ENCODE data around the gene GEMIN2.
"Not testable (repeated sequence)": the region's sequence is repeated elsewhere in the genome, so short reads cannot be mapped to it uniquely, and the experiment has no call there.

Gene GEMIN2

DNA sequence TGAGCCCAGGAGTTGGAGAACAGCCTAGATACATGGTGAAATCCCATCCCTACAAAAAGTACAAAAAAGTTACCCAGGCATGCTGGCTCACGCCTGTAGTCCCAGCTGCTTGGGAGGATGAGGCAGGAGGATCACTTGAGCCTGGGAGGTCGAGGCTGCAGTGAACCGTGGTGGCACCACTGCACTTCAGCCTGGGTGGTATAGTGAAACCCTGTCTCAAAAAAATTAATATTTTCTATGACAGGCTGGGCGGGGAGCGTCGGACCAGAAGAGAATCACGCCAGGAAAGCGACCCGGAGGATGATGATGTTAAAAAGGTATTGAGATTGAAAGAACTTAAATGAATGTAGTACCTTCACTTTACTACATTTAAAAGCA is 63.0 kb downstream of the GEMIN2 start:
- no peak for DNase-seq (ENCODE audit: low read depth)

DNA sequence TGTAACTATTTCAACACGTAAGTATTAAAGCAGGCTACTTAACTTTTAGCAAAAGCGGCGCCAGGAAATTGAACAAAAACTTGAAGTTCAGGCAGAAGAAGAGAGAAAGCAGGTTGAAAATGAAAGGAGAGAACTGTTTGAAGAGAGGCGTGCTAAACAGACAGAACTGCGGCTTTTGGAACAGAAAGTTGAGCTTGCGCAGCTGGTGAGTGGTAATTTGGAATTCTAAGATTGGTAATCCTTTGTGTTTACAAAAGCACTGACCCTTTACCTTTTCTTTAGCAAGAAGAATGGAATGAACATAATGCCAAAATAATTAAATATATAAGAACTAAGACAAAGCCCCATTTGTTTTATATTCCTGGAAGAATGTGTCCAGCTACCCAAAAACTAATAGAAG is 64.9 kb downstream of the GEMIN2 start:
- DNase-seq (ENCODE audit: low read depth), result no peak

DNA sequence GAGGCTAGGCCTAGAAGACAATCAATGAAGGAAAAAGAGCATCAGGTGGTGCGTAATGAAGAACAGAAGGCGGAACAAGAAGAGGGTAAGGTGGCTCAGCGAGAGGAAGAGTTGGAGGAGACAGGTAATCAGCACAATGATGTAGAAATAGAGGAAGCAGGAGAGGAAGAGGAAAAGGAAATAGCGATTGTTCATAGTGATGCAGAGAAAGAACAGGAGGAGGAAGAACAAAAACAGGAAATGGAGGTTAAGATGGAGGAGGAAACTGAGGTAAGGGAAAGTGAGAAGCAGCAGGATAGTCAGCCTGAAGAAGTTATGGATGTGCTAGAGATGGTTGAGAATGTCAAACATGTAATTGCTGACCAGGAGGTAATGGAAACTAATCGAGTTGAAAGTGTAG is 66.4 kb downstream of the GEMIN2 start:
- DNase-seq (ENCODE audit: low read depth), result no peak

DNA sequence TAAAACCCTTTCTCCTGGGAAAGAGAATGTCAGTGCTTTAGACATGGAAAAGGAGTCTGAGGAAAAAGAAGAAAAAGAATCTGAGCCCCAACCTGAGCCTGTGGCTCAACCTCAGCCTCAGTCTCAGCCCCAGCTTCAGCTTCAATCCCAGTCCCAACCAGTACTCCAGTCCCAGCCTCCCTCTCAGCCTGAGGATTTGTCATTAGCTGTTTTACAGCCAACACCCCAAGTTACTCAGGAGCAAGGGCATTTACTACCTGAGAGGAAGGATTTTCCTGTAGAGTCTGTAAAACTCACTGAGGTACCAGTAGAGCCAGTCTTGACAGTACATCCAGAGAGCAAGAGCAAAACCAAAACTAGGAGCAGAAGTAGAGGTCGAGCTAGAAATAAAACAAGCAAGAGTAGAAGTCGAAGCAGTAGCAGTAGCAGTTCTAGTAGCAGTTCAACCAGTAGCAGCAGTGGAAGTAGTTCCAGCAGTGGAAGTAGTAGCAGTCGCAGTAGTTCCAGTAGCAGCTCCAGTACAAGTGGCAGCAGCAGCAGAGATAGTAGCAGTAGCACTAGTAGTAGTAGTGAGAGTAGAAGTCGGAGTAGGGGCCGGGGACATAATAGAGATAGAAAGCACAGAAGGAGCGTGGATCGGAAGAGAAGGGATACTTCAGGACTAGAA is 67.0 kb downstream of the GEMIN2 start:
- DNase-seq (ENCODE audit: low read depth), result no peak

DNA sequence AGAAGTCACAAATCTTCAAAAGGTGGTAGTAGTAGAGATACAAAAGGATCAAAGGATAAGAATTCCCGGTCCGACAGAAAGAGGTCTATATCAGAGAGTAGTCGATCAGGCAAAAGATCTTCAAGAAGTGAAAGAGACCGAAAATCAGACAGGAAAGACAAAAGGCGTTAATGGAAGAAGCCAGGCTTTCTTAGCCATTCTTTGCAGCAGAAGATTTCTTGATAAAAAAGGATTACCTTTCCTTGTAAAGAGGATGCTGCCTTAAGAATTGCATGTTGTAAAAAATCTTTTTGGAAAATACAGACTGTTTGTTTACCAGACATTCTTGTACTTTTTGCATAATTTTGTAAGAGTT is 67.5 kb downstream of the GEMIN2 start:
- DNase-seq (ENCODE audit: low read depth), result no peak

DNA sequence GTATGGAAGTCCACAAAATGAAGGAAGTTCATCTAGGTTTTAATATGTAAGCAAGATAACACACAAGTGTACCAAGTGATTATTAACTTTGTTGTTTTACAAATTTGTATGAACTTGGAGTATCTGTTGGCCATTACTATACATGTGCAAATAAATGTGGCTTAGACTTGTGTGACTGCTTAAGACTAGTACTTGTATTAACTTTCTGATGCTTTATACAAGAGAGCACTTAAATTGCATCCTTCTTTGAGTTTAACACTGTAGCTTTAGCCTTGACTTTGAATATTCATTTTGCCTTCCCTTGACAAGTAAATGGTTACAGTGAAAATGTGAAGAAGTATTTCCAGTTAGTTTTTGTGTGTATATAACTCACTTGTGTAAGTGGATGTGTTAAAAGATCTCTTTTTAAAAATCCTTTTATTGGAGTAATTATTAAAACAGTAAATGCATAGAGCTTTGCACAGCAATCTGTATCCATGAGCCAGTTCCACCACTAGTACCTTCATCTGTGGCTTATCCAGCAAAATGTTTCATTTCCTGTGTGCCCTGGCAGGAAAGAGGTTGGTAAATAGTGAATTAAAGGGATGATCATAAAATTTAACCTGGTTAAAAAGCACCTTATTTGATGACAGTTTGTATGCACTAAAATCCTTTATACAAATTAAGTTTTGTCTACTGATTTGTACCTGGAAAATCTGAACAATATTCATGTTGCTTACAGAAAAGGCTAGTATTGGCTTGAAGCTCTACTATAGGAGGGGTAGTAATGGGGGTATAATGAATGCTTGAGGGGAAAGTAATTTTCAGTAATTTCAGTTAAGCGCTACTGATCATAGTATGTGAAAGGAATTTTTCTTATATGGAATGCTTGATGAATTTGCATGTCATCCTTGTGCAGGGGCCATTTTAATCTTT is 68.9 kb downstream of the GEMIN2 start:
- DNase-seq (ENCODE audit: low read depth), result no peak

DNA sequence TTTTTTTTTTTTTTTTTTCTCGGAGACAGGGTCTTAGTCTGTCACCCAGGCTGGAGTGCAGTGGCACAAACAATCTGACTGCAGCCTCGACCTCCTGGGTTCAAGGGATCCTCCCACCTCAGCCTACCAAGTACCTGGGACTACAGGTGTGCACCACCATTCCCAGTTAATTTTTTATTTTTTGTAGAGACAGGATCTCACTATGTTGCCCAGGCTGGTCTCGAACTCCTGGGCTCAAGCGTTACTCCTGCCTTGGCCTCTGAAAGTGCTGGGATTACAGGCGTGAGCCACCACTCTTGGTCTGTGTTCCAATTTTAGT is 69.5 kb downstream of the GEMIN2 start:
- DNase-seq (ENCODE audit: low read depth), result not testable (repeated sequence)

DNA sequence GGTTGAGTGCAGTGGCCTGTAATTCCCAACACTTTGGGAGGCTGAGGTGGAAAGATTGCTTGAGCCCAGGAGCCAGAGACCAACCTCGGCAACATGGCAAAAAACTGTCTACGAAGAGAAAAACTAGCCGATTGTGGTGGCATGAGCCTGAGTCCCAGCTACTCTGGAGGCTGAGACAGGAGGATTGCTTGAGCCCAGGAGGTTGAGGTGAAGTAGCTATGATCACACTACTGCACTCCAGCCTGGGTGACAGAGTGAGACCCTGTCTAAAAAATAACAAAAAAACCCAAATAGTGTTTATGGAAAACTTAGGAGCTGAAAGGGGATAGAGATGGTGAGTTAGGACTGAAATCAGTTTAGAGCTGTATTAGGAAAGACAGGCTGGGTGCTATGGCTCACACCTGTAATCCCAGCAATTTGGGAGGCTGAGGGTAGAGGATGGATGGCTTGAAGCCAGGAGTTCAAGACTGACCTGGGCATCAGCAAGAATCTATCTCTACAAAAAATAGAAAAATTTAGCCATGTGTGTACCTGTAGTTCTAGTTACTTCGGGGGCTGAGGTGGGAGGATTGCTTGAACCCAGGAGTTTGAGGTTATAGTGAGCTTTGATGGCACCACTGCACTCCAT is 70.6 kb downstream of the GEMIN2 start:
- DNase-seq (ENCODE audit: low read depth), result no peak

DNA sequence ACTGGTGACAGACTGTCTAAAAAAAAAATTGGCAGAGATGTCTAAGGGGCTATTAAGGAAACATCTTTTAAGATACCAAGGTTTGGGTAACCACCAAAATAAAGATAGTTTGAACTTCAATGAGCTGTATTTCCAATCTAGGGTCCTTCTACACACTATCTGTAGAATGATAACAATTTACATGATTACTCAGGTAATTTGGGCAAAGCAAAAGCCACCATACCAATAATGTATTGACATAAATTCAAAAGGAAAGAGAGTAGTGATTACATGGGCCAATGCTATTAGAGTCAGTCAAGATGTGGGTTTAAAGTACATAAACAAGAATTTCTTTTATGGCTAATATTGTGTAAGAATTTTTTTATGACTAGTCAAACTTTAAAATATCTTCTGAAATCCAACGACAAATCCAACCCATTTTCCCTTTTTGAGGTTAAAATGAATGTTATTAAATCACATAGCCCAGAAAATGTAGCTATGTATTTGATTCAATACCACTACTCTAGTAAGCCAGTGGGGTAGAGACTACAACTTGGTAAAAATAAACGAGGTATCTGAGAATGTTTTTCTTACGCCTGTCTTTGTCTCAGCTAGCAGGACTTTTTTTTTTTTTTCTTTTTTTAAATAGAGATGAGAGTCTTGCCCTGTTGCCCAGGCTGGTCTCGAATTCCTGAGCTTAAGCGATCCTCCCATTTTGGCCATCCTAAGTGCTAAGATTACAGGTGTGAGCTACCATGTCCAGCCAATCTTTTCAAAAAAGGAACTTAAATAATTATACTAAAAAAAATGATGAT is 71.3 kb downstream of the GEMIN2 start:
- DNase-seq (ENCODE audit: low read depth), result no peak

Data from activated T-helper 9 cell treated with anti-CD3 and anti-CD28 coated beads, Interleukin-2, amount 50 U/mL, for 16 hours (primary cell).